CD14-positive monocyte (primary cell): ENCODE measurements around the gene DDIAS. TPM values are rescaled to one million over a fixed set of nuclear protein-coding genes. Genes with fewer than 3 reads are reported as not detected.

Experiments
- DNase-seq, 3 donors: peaks; one replicate each; pipeline ENCODE4 v3.0.0-alpha.2; 2011 to 2022
- H2AFZ ChIP-seq: 2 replicates; pipeline ENCODE4 v1.6.0; 2012; ENCODE audit warnings: mild to moderate bottlenecking, low read depth, low read length, inconsistent platforms; ENCODE audit not compliant: insufficient read depth, poor library complexity, severe bottlenecking
- H3K27ac ChIP-seq, 2 donors: 1 replicate in 1 of 2; 2 replicates in 1 of 2; pipeline ENCODE4 v1.5.1; 2012 to 2013; ENCODE audit warnings: low read length in 2 of 2, control low read depth in 1 of 2, inconsistent platforms in 1 of 2, low read depth in 1 of 2, mild to moderate bottlenecking in 1 of 2
- H3K27me3 ChIP-seq, 2 donors: one replicate each; pipeline versions ENCODE4 v1.6.0 to v1.6.1; 2011 to 2013; ENCODE audit warnings: low read length in 2 of 2; ENCODE audit not compliant: control insufficient read depth in 2 of 2, insufficient read depth in 2 of 2
- H3K36me3 ChIP-seq, 2 donors: replicated peaks in 1 of 2; 1 replicate in 1 of 2; 2 replicates in 1 of 2; pipeline versions ENCODE4 v1.5.1 to v1.6.1; 2012 to 2013; ENCODE audit warnings: low read length in 2 of 2, control low read depth in 1 of 2, inconsistent platforms in 1 of 2, mild to moderate bottlenecking in 1 of 2; ENCODE audit not compliant: insufficient read depth in 2 of 2, control insufficient read depth in 1 of 2
- H3K4me1 ChIP-seq, 2 donors: 1 replicate in 1 of 2; 2 replicates in 1 of 2; pipeline versions ENCODE4 v1.5.1 to v1.6.1; 2012 to 2013; ENCODE audit warnings: low read length in 2 of 2, control low read depth in 1 of 2, inconsistent platforms in 1 of 2, mild to moderate bottlenecking in 1 of 2, moderate library complexity in 1 of 2; ENCODE audit not compliant: insufficient read depth in 2 of 2, control insufficient read depth in 1 of 2
- H3K4me2 ChIP-seq: replicated peaks from 2 replicates; pipeline ENCODE3; 2012; ENCODE audit warnings: low read length, moderate library complexity, mild to moderate bottlenecking; ENCODE audit not compliant: poor library complexity, severe bottlenecking; ENCODE audit errors: extremely low read depth
- H3K4me3 ChIP-seq, 3 experiments: fragments of 200-600 bp in 1 of 3; sonication (generic) in 1 of 3; replicated peaks in 1 of 3; 1 replicate in 2 of 3; 2 replicates in 1 of 3; pipeline ENCODE4 v1.5.1; 2011 to 2013; ENCODE audit warnings: low read length in 3 of 3, mild to moderate bottlenecking in 3 of 3, control low read depth in 2 of 3, low read depth in 2 of 3, inconsistent platforms in 1 of 3, moderate library complexity in 1 of 3
- H3K79me2 ChIP-seq: 2 replicates; pipeline ENCODE4 v1.6.0; 2012; ENCODE audit warnings: mild to moderate bottlenecking, control low read depth, inconsistent platforms, low read length, moderate library complexity; ENCODE audit not compliant: insufficient read depth
- H3K9ac ChIP-seq: 2 replicates; pipeline ENCODE4 v1.6.0; 2017; ENCODE audit warnings: low read length, mild to moderate bottlenecking; ENCODE audit not compliant: insufficient read depth, poor library complexity, severe bottlenecking
- H3K9me3 ChIP-seq, 2 donors: replicated peaks in 1 of 2; 1 replicate in 1 of 2; 2 replicates in 1 of 2; pipeline versions ENCODE4 v1.5.1 to v1.6.1; 2012 to 2013; ENCODE audit warnings: low read length in 2 of 2, control low read depth in 1 of 2; ENCODE audit not compliant: control insufficient read depth in 1 of 2, insufficient read depth in 1 of 2
- H4K20me1 ChIP-seq: 2 replicates; pipeline ENCODE4 v1.6.0; 2012; ENCODE audit warnings: mild to moderate bottlenecking, low read length, control low read depth, moderate library complexity; ENCODE audit not compliant: insufficient read depth
- H3K27ac Mint-ChIP-seq, 7 donors: one replicate each; pipeline ENCODE4 v1.8.0; 2020; ENCODE audit warnings: mild to moderate bottlenecking in 7 of 7, mixed read lengths in 7 of 7, moderate library complexity in 6 of 7, inconsistent platforms in 2 of 7
- H3K27me3 Mint-ChIP-seq, 3 donors: one replicate each; pipeline ENCODE4 v1.8.0; 2021 to 2022; ENCODE audit warnings: low read depth in 3 of 3, mild to moderate bottlenecking in 3 of 3, mixed read lengths in 3 of 3, moderate library complexity in 3 of 3, inconsistent platforms in 1 of 3
- H3K36me3 Mint-ChIP-seq, 2 donors: one replicate each; pipeline ENCODE4 v1.8.0; 2020; ENCODE audit warnings: mixed read lengths in 2 of 2, inconsistent platforms in 1 of 2, mild to moderate bottlenecking in 1 of 2
- H3K4me1 Mint-ChIP-seq: one replicate; pipeline ENCODE4 v1.8.0; 2020; ENCODE audit warnings: mild to moderate bottlenecking, mixed read lengths
- H3K4me3 Mint-ChIP-seq, 2 donors: one replicate each; pipeline ENCODE4 v1.8.0; 2020; ENCODE audit warnings: mild to moderate bottlenecking in 2 of 2, mixed read lengths in 2 of 2, moderate library complexity in 1 of 2
- H3K9me3 Mint-ChIP-seq, 7 donors: one replicate each; pipeline ENCODE4 v1.8.0; 2020 to 2022; ENCODE audit warnings: mixed read lengths in 7 of 7, mild to moderate bottlenecking in 6 of 7, moderate library complexity in 6 of 7, inconsistent platforms in 2 of 7
- WGBS: methylation state at CpG from one replicate; pipeline ENCODE4 v1.1.5; 2013; ENCODE audit warnings: missing lambda C conversion rate; ENCODE audit not compliant: insufficient coverage; 5-methylcytosine and 5-hydroxymethylcytosine counted together
- intact Hi-C, 2 donors: fragments of 100-400 bp; cut with micrococcal nuclease; formaldehyde crosslinking; loops; one replicate each; pipeline versions ENCODE4 v1.15.0 to v1.15.1; 2023
- polyA plus RNA-seq, 3 donors: library from polyadenylated mRNA; depleted of rRNA in 1 of 3; unstranded in 2 of 3; stranded (reverse) in 1 of 3; fragments of 300-500 nt in 2 of 3; fragments of >200 nt in 1 of 3; fragmentation: Illumina TruSeq in 2 of 3; gene quantifications; 1 replicate in 2 of 3; 2 replicates in 1 of 3; pipeline ENCODE4 v1.2.3, GENCODE V29; 2012 to 2021
- TF ChIP-seq, protein P1 (sequence below): fragments of 200-600 bp; IDR thresholded peaks from one replicate; pipeline ENCODE4 v1.8.0; 2022; ENCODE audit warnings: antibody characterized with exemption, mild to moderate bottlenecking

The DDIAS gene
- polyA plus RNA-seq, 3 donors, result 6.0 to 14.1 (median 13.5) TPM

DNA sequence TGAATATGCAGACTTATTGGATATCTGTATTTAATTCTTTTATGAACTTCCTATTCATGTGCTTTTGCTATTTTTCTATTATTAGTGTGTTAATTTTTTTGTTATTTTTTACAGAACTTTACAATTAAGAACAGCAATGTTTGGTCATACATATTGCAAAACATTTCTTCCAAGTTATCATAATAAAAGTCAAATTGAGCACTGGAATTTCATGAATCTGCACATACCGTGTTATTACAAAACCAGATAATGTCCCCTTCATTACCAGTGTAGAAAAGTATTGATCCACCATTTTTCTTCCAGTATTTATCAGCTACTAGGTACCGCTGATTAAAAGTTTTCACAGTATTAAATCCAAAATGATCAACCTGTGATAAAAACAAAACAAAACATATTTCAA lies 41.8 kb upstream of the DDIAS start:
- Histone ChIP-seq H3K9ac (no peak overlapping the region), H3K4me3 (no peak overlapping the region), H3K4me1 (peaks cover 9% of the 10 kb centered on the region in 2 donors), H3K36me3 (peaks cover 11% of the 10 kb centered on the region in 2 donors), H3K9me3 (no peaks in the 10 kb centered on the region), H2AFZ (no peak overlapping the region), H3K4me2 (no peak overlapping the region), H3K27ac (no peak overlapping the region), H3K27me3 (no peaks in the 10 kb centered on the region), H3K79me2 (peaks cover 9% of the 10 kb centered on the region), H4K20me1 (peaks cover 70% of the 10 kb centered on the region)
- Mint-ChIP-seq H3K36me3 (peaks cover 14 to 18% of the 10 kb centered on the region in 2 donors), H3K4me1 (peaks cover 12% of the 10 kb centered on the region), H3K9me3 (peaks cover 0 to 2% (median 2%) of the 10 kb centered on the region in 7 donors), H3K4me3 (no peak overlapping the region), H3K27me3 (peaks cover 0 to 2% (median 0%) of the 10 kb centered on the region in 3 donors), H3K27ac (no peak overlapping the region)
- no peak for DNase-seq
- TF ChIP-seq, protein P1, sequence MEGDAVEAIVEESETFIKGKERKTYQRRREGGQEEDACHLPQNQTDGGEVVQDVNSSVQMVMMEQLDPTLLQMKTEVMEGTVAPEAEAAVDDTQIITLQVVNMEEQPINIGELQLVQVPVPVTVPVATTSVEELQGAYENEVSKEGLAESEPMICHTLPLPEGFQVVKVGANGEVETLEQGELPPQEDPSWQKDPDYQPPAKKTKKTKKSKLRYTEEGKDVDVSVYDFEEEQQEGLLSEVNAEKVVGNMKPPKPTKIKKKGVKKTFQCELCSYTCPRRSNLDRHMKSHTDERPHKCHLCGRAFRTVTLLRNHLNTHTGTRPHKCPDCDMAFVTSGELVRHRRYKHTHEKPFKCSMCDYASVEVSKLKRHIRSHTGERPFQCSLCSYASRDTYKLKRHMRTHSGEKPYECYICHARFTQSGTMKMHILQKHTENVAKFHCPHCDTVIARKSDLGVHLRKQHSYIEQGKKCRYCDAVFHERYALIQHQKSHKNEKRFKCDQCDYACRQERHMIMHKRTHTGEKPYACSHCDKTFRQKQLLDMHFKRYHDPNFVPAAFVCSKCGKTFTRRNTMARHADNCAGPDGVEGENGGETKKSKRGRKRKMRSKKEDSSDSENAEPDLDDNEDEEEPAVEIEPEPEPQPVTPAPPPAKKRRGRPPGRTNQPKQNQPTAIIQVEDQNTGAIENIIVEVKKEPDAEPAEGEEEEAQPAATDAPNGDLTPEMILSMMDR, result no peak
- WGBS, result 86% methylated on average over 1 of the region's 2 CpGs
- intact Hi-C loops, result loop anchor here in 1 of 2 donors (10.0 kb wide), 1 partner anchor 215 kb away; the partner anchor contains the start of gene RAB30

DNA sequence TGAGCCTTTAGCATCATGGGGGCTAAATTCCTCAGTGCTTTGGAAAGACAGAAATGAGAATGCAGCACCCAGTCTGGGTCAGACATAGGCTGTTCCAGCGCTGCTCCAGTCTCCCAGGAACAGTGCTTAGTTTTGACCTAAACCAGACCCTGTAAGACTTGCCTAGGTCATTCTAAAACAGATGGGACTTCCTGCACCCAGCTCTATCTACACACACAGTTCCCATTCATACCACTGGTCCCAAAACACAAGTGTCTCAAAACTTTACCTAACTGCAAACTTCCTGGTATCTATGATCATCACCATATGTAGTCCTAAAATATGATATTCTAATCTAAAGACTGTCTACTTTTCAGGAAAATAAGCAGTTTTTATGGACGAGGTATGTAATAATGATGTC lies 39.2 kb upstream of the DDIAS start:
- Histone ChIP-seq H3K36me3 (peaks cover 9 to 11% of the 10 kb centered on the region in 2 donors), H3K4me3 (no peak overlapping the region), H2AFZ (no peak overlapping the region), H3K27me3 (no peaks in the 10 kb centered on the region), H3K9ac (no peak overlapping the region), H3K4me2 (no peak overlapping the region), H3K27ac (no peak overlapping the region), H3K9me3 (no peaks in the 10 kb centered on the region), H3K79me2 (peaks cover 25% of the 10 kb centered on the region), H4K20me1 (peaks cover 78% of the 10 kb centered on the region), H3K4me1 (peaks cover 10 to 14% of the 10 kb centered on the region in 2 donors)
- TF ChIP-seq, protein P1, result no peak
- intact Hi-C loops, result loop anchor here in 1 of 2 donors (10.0 kb wide), 1 partner anchor 212 kb away; the partner anchor contains the start of gene RAB30
- H3K27ac Mint-ChIP-seq, result no peak overlapping the region
- 100% methylated on average over 1 of the region's 2 CpGs for WGBS
- peaks cover 15% of the 10 kb centered on the region for H3K4me1 Mint-ChIP-seq
- no peak for DNase-seq
- no peaks in the 10 kb centered on the region for H3K9me3 Mint-ChIP-seq
- no peak overlapping the region for H3K4me3 Mint-ChIP-seq
- peaks cover 0 to 2% (median 0%) of the 10 kb centered on the region in 3 donors for H3K27me3 Mint-ChIP-seq
- peaks cover 7 to 15% of the 10 kb centered on the region in 2 donors for H3K36me3 Mint-ChIP-seq
